GM12872 (cell line): ENCODE results near the gene SMOC2.

Experiments
- CTCF ChIP-seq: IDR thresholded peaks from 3 replicates; pipeline ENCODE4 v1.5.1; 2011; ENCODE audit warnings: low read depth, mild to moderate bottlenecking, low read length, moderate library complexity; ENCODE audit not compliant: insufficient read depth

The SMOC2 gene

GRCh38 chr6:168415993-168416530 is 24.9 kb upstream of the SMOC2 start:
- TF ChIP-seq CTCF, result no peak

- TF ChIP-seq CTCF, result no peak
Measured at GRCh38 chr6:168416531-168416930, 24.5 kb upstream of the SMOC2 start.

GRCh38 chr6:168417191-168417590 is 23.8 kb upstream of the SMOC2 start:
- no peak for TF ChIP-seq CTCF

- TF ChIP-seq CTCF, result no peak
Measured at GRCh38 chr6:168417679-168418557, 23.1 kb upstream of the SMOC2 start.

- TF ChIP-seq CTCF, result no peak
Measured at GRCh38 chr6:168418711-168419121, 22.3 kb upstream of the SMOC2 start.

GRCh38 chr6:168419569-168419968 is 21.4 kb upstream of the SMOC2 start:
- no peak for TF ChIP-seq CTCF

- TF ChIP-seq CTCF, result no peak
Measured at GRCh38 chr6:168420084-168420483, 20.9 kb upstream of the SMOC2 start.
